ENCODE data around the gene WNT7B. TPM values are rescaled to one million over a fixed set of nuclear protein-coding genes. Genes with fewer than 3 reads are reported as not detected.

WNT7B gene
- total RNA-seq, 1 experiment from 2014 or later = 0.57 TPM

GRCh38 chr22:45908961-45909360, 68.0 kb downstream of the WNT7B start:
- Mint-ChIP-seq H3K27ac (ENCODE audit: unreplicated experiment) (no peak overlapping the region), H3K36me3 (ENCODE audit: insufficient read depth, unreplicated experiment) (no peaks in the 10 kb centered on the region), H3K4me1 (ENCODE audit: low read depth, unreplicated experiment) (no peaks in the 10 kb centered on the region), H3K27me3 (ENCODE audit: insufficient read depth, unreplicated experiment) (no peaks in the 10 kb centered on the region), H3K9me3 (ENCODE audit: unreplicated experiment) (peaks cover 5% of the 10 kb centered on the region), H3K4me3 (ENCODE audit: unreplicated experiment) (no peak overlapping the region)
- DNase-seq = no peak
- H3K4me3 ChIP-seq (ENCODE audit: low read depth, low read length) = no peak overlapping the region
- no TSS peak for BruUV-seq (replicated peaks)
- peaks cover under 1% of the 10 kb centered on the region; the same call in 1 of the 2 replicates for H3K9me3 ChIP-seq
- CTCF ChIA-PET = no interaction called here
- TF ChIP-seq CTCF (IDR thresholded peaks at IDR 0.05; ENCODE audit: insufficient read depth in 1 of 2, low read depth in 1 of 2, low read length in 1 of 2, severe bottlenecking in 1 of 2, unreplicated experiment in 1 of 2) = no peak
- intact Hi-C loops (cut with micrococcal nuclease; ENCODE audit: unreplicated experiment) = no loop called here
- POLR2A ChIA-PET = no interaction called here
- H3K4me1 ChIP-seq = no peaks in the 10 kb centered on the region
- H3K36me3 ChIP-seq (ENCODE audit: control insufficient read depth, insufficient read depth, low read length) = no peaks in the 10 kb centered on the region
- no peaks in the 10 kb centered on the region for H3K27me3 ChIP-seq (replicated peaks; ENCODE audit: control insufficient read depth, insufficient read depth, low read length)

- H3K4me3 ChIP-seq (ENCODE audit: low read depth, low read length) = no peak overlapping the region
- BruUV-seq (replicated peaks) = no TSS peak
- Mint-ChIP-seq H3K4me1 (ENCODE audit: low read depth, unreplicated experiment) (no peaks in the 10 kb centered on the region), H3K4me3 (ENCODE audit: unreplicated experiment) (no peak overlapping the region), H3K36me3 (ENCODE audit: insufficient read depth, unreplicated experiment) (no peaks in the 10 kb centered on the region), H3K27ac (ENCODE audit: unreplicated experiment) (no peak overlapping the region), H3K9me3 (ENCODE audit: unreplicated experiment) (no peaks in the 10 kb centered on the region), H3K27me3 (ENCODE audit: insufficient read depth, unreplicated experiment) (no peaks in the 10 kb centered on the region)
- no peaks in the 10 kb centered on the region for H3K9me3 ChIP-seq
- TF ChIP-seq CTCF (IDR thresholded peaks at IDR 0.05; ENCODE audit: insufficient read depth in 1 of 2, low read depth in 1 of 2, low read length in 1 of 2, severe bottlenecking in 1 of 2, unreplicated experiment in 1 of 2) = no peak
- DNase-seq = no peak
- intact Hi-C loops (cut with micrococcal nuclease; ENCODE audit: unreplicated experiment) = no loop called here
- ChIA-PET POLR2A (no interaction called here), CTCF (interaction anchor here (0.5 kb wide), 1 partner anchor 69 kb away, joined by 4 read pairs; the partner anchor contains the start of gene WNT7B)
- H3K27me3 ChIP-seq (replicated peaks; ENCODE audit: control insufficient read depth, insufficient read depth, low read length) = no peaks in the 10 kb centered on the region
- H3K4me1 ChIP-seq = no peaks in the 10 kb centered on the region
- H3K36me3 ChIP-seq (ENCODE audit: control insufficient read depth, insufficient read depth, low read length) = no peaks in the 10 kb centered on the region
Measured at GRCh38 chr22:45907996-45908395, 69.0 kb downstream of the WNT7B start.

- Histone ChIP-seq H3K36me3 (ENCODE audit: control insufficient read depth, insufficient read depth, low read length) (no peaks in the 10 kb centered on the region), H3K4me1 (no peaks in the 10 kb centered on the region), H3K4me3 (ENCODE audit: low read depth, low read length) (no peak overlapping the region), H3K9me3 (no peaks in the 10 kb centered on the region), H3K27me3 (replicated peaks; ENCODE audit: control insufficient read depth, insufficient read depth, low read length) (no peaks in the 10 kb centered on the region)
- DNase-seq = no peak
- no peaks in the 10 kb centered on the region for H3K36me3 Mint-ChIP-seq (ENCODE audit: insufficient read depth, unreplicated experiment)
- POLR2A ChIA-PET = no interaction called here
- no peaks in the 10 kb centered on the region for H3K27me3 Mint-ChIP-seq (ENCODE audit: insufficient read depth, unreplicated experiment)
- H3K27ac Mint-ChIP-seq (ENCODE audit: unreplicated experiment) = no peak overlapping the region
- H3K4me1 Mint-ChIP-seq (ENCODE audit: low read depth, unreplicated experiment) = no peaks in the 10 kb centered on the region
- CTCF ChIA-PET = no interaction called here
- intact Hi-C loops (cut with micrococcal nuclease; ENCODE audit: unreplicated experiment) = no loop called here
- H3K4me3 Mint-ChIP-seq (ENCODE audit: unreplicated experiment) = no peak overlapping the region
- no peak for TF ChIP-seq CTCF (IDR thresholded peaks at IDR 0.05; ENCODE audit: insufficient read depth in 1 of 2, low read depth in 1 of 2, low read length in 1 of 2, severe bottlenecking in 1 of 2, unreplicated experiment in 1 of 2)
- H3K9me3 Mint-ChIP-seq (ENCODE audit: unreplicated experiment) = no peaks in the 10 kb centered on the region
- no TSS peak for BruUV-seq (replicated peaks)
Measured at GRCh38 chr22:45907378-45907777, 69.6 kb downstream of the WNT7B start.

Measured in Caco-2 (cell line).